ENCODE results near the gene RAD51D.

DNA sequence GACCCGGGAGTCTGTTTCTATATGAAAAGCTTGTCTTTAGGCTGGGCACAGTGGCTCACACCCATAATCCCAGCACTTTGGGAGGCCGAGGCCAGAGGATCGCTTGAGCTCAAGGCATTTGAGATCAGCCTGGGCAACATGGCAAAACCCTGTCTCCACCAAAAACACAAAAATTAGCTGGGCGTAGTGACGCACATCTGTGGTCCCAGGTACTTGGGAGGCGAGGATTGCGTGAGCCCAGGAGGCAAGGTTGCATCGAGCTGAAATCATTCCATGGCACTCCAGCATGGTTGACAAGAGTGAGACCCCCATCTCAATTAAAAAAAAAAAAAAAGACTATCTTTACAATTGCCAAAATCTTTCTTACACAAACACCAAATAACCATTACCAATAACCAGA lies 33.5 kb downstream of the RAD51D start:
- TF ChIP-seq PATZ1 (CRISPR knock-in tag; IDR thresholded peaks at IDR 0.05; ENCODE audit: borderline replicate concordance), result no peak
- TF ChIP-seq ZFP30 (CRISPR knock-in tag; IDR thresholded peaks at IDR 0.05), result no peak
- no peak for TF ChIP-seq ZFP3 (CRISPR knock-in tag; IDR thresholded peaks at IDR 0.05)
- no peak for TF ChIP-seq CSRNP3 (CRISPR knock-in tag; IDR thresholded peaks at IDR 0.05)
- no peak for TF ChIP-seq GLIS3 (CRISPR knock-in tag; IDR thresholded peaks at IDR 0.05)
- TF ChIP-seq ZNF565 (CRISPR knock-in tag; conservative IDR thresholded peaks at IDR 0.05; ENCODE audit: low read depth), result no peak
- no peak for TF ChIP-seq ZC3H10 (CRISPR knock-in tag; IDR thresholded peaks at IDR 0.05)
- TF ChIP-seq POU6F1 (CRISPR knock-in tag; IDR thresholded peaks at IDR 0.05; ENCODE audit: borderline replicate concordance, low read depth), result no peak
- TF ChIP-seq TCF4 (CRISPR knock-in tag; IDR thresholded peaks at IDR 0.05; ENCODE audit: borderline replicate concordance), result no peak
- TF ChIP-seq, protein P1, sequence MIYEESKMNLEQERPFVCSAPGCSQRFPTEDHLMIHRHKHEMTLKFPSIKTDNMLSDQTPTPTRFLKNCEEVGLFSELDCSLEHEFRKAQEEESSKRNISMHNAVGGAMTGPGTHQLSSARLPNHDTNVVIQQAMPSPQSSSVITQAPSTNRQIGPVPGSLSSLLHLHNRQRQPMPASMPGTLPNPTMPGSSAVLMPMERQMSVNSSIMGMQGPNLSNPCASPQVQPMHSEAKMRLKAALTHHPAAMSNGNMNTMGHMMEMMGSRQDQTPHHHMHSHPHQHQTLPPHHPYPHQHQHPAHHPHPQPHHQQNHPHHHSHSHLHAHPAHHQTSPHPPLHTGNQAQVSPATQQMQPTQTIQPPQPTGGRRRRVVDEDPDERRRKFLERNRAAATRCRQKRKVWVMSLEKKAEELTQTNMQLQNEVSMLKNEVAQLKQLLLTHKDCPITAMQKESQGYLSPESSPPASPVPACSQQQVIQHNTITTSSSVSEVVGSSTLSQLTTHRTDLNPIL (CRISPR knock-in tag; IDR thresholded peaks at IDR 0.05; ENCODE audit: low read depth), result no peak
